Right atrium auricular region (tissue), 2 donors: ENCODE measurements around the gene TMPRSS2. TPM values are rescaled to one million over a fixed set of nuclear protein-coding genes. Genes with fewer than 3 reads are reported as not detected.
"Not testable (repeated sequence)": the region's sequence is repeated elsewhere in the genome, so short reads cannot be mapped to it uniquely, and the experiment has no call there.

ENCODE experiments used
- DNase-seq: peaks from one replicate; pipeline ENCODE4 v3.0.0-alpha.2; 2019; ENCODE audit warnings: low spot score
- H3K27ac ChIP-seq, 2 donors: fragments of 200-600 bp; sonication (generic); 1 replicate in 1 of 2; 2 replicates in 1 of 2; pipeline ENCODE4 v1.5.1; 2016 to 2019
- H3K27me3 ChIP-seq, 2 donors: fragments of 200-600 bp; sonication (generic); one replicate each; pipeline versions ENCODE4 v1.5.1 to v1.6.0; 2017 to 2019
- H3K36me3 ChIP-seq: fragments of 200-600 bp; sonication (generic); one replicate; pipeline ENCODE4 v1.5.1; 2016
- H3K4me1 ChIP-seq, 2 donors: fragments of 200-600 bp; sonication (generic); one replicate each; pipeline versions ENCODE4 v1.5.1 to v1.6.0; 2017 to 2019
- H3K4me3 ChIP-seq, 2 donors: fragments of 200-600 bp; sonication (generic); 1 replicate in 1 of 2; 2 replicates in 1 of 2; pipeline ENCODE4 v1.5.1; 2017 to 2019; ENCODE audit warnings: mild to moderate bottlenecking in 1 of 2, moderate library complexity in 1 of 2
- H3K9me3 ChIP-seq, 2 donors: fragments of 200-600 bp; sonication (generic); one replicate each; pipeline ENCODE4 v1.5.1; 2019
- CTCF ChIP-seq, 2 donors: fragments of 200-600 bp; sonication (generic); IDR thresholded peaks; one replicate each; pipeline ENCODE4 v1.5.1; 2019; ENCODE audit warnings: antibody characterized with exemption in 2 of 2
- total RNA-seq, 2 donors: library from RNA; depleted of rRNA; stranded (reverse); fragments of >200 nt; gene quantifications; one replicate each; pipeline ENCODE4 v1.1.0, GENCODE V29; 2016

TMPRSS2 gene
- total RNA-seq, 2 donors from 2014 or later, result not detected

DNA sequence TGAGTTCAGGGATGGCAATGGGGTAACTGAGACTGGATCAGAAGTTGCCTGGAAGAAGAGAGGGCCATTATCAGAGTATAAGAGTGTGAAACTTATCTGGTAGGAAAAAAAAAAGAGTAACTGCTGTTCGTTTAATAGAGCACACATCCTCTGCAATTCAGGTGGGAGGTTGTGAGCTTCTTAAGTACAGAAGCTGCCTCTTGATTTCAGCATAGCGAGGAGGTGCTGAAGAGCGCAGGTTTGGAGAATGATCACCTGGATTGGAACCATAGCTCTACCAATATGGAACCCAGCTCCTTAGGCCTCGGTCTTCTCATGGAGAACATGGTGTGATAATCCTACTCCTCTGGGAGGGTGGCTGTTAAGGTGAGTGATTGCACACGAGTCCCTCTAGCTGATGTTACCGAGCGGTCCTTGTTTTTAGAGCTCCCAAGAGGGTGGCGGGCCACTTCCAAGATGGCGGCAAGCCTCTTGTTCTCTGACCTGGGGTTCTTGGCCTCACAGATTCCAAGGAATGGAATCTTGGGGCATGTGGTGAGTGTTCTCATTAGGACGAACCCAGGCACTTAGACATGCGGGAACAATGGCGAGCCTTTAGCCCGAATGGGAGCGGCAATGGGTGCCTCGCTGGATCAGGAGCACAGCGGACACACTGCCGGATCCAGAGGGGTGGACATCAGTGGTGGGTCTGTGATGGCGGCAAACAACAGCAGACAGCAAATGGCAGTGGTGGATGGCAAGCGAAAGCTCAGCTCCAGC, 85.2 kb downstream of the TMPRSS2 start:
- no peak overlapping the region for H3K27ac ChIP-seq

DNA sequence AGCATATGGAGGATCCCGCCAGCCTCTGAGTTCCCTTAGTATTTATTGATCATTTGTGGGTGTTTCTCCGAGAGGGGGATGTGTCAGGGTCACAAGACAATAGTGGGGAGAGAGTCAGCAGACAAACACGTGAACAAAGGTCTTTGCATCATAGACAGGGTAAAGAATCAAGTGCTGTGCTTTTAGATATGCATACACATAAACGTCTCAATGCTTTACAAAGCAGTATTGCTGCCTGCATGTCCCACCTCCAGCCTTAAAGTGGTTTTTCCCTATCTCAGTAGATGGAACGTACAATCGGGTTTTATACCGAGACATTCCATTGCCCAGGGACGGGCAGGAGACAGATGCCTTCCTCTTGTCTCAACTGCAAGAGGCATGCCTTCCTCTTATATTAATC, 87.0 kb downstream of the TMPRSS2 start:
- H3K36me3 ChIP-seq, H3K9me3 ChIP-seq, DNase-seq, H3K27me3 ChIP-seq: not testable (repeated sequence)
- peaks cover 0 to 16% of the 10 kb centered on the region in 2 donors for H3K4me1 ChIP-seq
- peak overlapping the region; percentile 82 to 90 for H3K27ac ChIP-seq
- peak overlapping the region in 1 of 2 donors; percentile 69 for H3K4me3 ChIP-seq

More for the DNA sequence above, 85.2 kb downstream of the TMPRSS2 start:
- no peak for DNase-seq
- Histone ChIP-seq H3K4me1 (peaks cover 0 to 25% of the 10 kb centered on the region in 2 donors), H3K36me3 (no peaks in the 10 kb centered on the region), H3K9me3 (no peaks in the 10 kb centered on the region), H3K27me3 (no peaks in the 10 kb centered on the region), H3K4me3 (no peak overlapping the region)
- TF ChIP-seq CTCF (IDR thresholded peaks at IDR 0.05), result no peak

DNA sequence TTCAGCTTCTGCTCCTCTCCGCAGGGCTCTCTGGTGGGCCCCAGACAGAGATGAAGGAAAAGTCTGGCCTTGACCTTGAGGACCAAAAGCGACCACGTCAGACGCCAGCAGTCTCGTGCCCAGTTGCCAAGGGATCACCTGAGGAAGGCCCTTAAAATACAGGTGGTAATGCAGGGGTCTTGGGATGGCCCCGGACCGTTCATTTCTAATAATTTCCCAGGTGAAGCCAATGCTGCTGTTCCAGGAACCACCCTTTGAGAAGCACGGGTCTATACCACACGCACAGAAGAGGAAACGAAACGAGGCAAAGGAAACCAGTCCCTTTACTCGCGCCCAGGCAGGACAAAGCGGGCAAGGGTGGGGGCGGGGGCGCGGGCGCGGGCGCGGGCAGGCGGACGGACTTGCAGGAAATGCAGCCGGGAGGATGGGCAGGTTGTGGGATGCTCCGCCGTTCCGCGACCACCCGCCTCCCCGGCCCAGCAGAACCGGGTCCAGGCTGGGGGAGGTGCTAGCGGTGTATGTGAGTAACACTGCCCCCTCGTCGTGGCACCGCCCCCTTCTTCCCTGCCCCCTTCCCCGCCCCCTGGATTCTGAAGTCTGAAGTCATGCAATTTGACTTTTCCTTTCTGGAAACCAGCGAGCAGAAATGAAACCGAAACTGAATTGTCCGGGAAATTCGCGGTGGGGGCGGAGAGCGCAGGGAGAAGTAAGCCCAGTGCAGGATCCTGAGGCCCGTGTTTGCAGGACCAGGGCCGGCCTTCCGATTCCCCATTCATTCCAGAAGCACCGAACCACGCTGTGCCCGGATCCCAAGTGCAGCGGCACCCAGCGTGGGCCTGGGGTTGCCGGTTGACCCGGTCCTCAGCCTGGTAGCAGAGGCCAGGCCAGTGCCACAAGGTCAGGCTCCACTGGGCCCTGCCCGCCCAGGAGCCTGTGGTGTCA, 87.8 kb downstream of the TMPRSS2 start:
- DNase-seq, result peak; percentile 92

GRCh38 chr21:41418956-41419680, 88.8 kb downstream of the TMPRSS2 start:
- H3K27me3 ChIP-seq, result no peaks in the 10 kb centered on the region
- H3K4me3 ChIP-seq, result no peak overlapping the region
- peak overlapping the region in 1 of 2 donors; percentile 82 for H3K27ac ChIP-seq
- DNase-seq, result peak; percentile 55
- H3K9me3 ChIP-seq, result no peaks in the 10 kb centered on the region
- peaks cover 0 to 9% of the 10 kb centered on the region in 2 donors for H3K4me1 ChIP-seq
- no peak for TF ChIP-seq CTCF (IDR thresholded peaks at IDR 0.05)
- H3K36me3 ChIP-seq, result no peaks in the 10 kb centered on the region

More for the DNA sequence above, 87.8 kb downstream of the TMPRSS2 start:
- H3K27me3 ChIP-seq, result no peaks in the 10 kb centered on the region
- H3K36me3 ChIP-seq, result no peaks in the 10 kb centered on the region
- peak in 1 of 2 donors; percentile 11 for TF ChIP-seq CTCF (IDR thresholded peaks at IDR 0.05)
- peaks cover 0 to 9% of the 10 kb centered on the region in 2 donors for H3K4me1 ChIP-seq
- peak overlapping the region; percentile 51 to 69 for H3K4me3 ChIP-seq
- peak overlapping the region; percentile 82 to 90 for H3K27ac ChIP-seq
- H3K9me3 ChIP-seq, result no peaks in the 10 kb centered on the region

- Histone ChIP-seq H3K27ac (no peak overlapping the region), H3K4me3 (no peak overlapping the region), H3K9me3 (no peaks in the 10 kb centered on the region), H3K36me3 (no peaks in the 10 kb centered on the region), H3K4me1 (peaks cover 0 to 9% of the 10 kb centered on the region in 2 donors), H3K27me3 (no peaks in the 10 kb centered on the region)
- TF ChIP-seq CTCF (IDR thresholded peaks at IDR 0.05), result no peak
- DNase-seq, result peak; percentile 47
Observed at GRCh38 chr21:41418393-41418792, 89.6 kb downstream of the TMPRSS2 start.

GRCh38 chr21:41417505-41417904, 90.5 kb downstream of the TMPRSS2 start:
- H3K4me1 ChIP-seq, H3K9me3 ChIP-seq: not testable (repeated sequence)
- peak; percentile 26 for DNase-seq

More at GRCh38 chr21:41417505-41417904, 90.5 kb downstream of the TMPRSS2 start:
- H3K27me3 ChIP-seq, H3K4me3 ChIP-seq, H3K36me3 ChIP-seq, H3K27ac ChIP-seq: not testable (repeated sequence)

Other genes with a start within 250 kb of the TMPRSS2 start
- gene FAM3B, start 191.4 kb downstream of the TMPRSS2 start, total RNA-seq, result not detected
- gene MX2, start 146.1 kb downstream of the TMPRSS2 start, total RNA-seq, result 1 to 10 TPM; 5.5 to 5.9 TPM
- gene MX1, start 81.9 kb downstream of the TMPRSS2 start, total RNA-seq, result 1 to 10 TPM; 6.9 to 8.5 TPM